ENCODE results near the gene SLX4.
"Not testable (repeated sequence)": the region's sequence is repeated elsewhere in the genome, so short reads cannot be mapped to it uniquely, and the experiment has no call there.

The SLX4 gene

DNA sequence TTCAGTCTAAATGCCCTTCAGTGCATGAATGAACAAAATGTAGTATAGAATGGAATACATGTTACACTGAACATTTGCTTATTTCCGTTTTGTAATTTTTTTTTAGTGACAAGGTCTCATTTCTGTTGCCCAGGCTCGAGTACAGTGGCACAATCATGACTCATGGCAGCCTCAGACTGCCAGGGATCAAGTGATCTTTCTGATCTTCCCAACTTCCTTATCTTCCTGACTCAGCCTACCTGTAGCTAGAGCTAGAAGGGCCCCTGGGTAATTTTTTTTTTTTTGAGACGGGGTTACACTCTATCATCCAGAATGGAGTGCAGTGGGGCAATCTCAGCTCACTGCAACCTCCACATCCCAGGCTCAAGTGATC is 7.3 kb upstream of the SLX4 start:
- TF ChIP-seq, protein P1, sequence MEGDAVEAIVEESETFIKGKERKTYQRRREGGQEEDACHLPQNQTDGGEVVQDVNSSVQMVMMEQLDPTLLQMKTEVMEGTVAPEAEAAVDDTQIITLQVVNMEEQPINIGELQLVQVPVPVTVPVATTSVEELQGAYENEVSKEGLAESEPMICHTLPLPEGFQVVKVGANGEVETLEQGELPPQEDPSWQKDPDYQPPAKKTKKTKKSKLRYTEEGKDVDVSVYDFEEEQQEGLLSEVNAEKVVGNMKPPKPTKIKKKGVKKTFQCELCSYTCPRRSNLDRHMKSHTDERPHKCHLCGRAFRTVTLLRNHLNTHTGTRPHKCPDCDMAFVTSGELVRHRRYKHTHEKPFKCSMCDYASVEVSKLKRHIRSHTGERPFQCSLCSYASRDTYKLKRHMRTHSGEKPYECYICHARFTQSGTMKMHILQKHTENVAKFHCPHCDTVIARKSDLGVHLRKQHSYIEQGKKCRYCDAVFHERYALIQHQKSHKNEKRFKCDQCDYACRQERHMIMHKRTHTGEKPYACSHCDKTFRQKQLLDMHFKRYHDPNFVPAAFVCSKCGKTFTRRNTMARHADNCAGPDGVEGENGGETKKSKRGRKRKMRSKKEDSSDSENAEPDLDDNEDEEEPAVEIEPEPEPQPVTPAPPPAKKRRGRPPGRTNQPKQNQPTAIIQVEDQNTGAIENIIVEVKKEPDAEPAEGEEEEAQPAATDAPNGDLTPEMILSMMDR (IDR thresholded peaks at IDR 0.05; ENCODE audit: insufficient read depth, low read depth, low read length, missing control alignments): no peak
- DNase-seq (ENCODE audit: low read depth): no peak
- H3K4me3 ChIP-seq (ENCODE audit: low read depth, low read length): no peak overlapping the region

DNA sequence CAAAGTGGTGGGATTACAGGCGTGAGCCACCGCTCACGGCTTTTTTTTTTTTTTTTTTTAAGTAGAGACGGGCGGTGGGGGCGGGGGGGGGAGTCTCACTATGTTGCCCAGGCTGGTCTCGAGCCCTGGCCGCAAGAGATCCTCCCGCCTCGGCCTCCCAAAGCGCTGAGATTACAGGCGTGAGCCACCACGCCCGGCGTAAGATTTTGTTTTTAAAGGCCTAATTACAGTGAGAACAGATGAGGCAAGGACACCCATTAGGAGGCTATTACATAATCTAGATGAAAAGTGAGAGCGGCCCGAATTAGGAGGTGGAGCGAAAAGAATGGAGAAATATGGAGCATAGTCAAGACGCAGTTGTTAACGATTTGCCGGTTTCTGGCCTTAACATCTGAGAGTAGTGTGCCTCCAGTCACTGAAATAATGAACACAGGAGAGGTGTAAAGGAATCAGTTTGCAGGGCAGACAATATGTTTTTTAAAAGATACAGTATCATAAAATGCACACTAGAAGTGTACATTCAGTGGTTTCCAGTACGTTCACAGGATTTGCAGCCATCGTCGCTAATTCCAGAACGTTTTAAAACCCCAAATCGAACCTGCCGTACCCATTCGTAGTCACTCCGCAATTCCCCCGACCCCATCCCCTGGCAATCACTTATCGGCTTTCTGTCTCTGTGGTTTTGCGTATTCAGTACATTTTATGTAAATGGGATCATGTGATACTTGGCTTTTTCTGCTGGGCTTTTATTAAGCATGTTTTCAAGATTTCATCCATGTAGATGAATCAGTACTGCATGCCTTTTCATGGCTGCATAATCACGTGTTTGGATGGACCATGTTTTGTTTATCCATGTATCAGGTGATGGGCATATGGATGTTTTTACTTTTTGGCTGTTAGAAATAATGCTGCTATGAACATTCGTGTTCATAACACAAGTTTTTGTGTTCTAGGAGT is 1.4 kb upstream of the SLX4 start:
- DNase-seq (ENCODE audit: low read depth): no peak
- TF ChIP-seq, protein P1 (IDR thresholded peaks at IDR 0.05; ENCODE audit: insufficient read depth, low read depth, low read length, missing control alignments): no peak
- H3K4me3 ChIP-seq (ENCODE audit: low read depth, low read length): peak overlapping the region; percentile 75

DNA sequence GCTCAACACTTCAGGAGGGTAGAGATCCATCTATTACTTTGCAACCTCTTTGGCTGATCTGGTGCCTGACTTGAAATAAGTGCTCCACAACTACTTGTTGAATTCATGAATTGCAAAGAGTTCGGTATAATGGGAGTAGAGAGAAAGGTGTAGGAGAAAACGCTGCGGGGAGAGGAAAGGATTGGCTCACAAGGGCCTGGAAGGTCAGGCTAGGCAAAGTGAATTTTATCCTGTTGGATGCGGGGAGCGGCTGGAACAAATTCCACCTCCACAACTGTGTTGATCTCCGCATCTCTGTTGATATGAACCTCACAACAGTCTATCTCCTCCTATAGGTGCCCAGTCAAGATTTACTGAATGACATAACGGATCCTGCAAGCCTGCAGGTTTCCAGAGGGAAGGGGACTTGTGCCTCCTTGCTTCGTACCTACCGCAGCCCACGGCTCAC is 684 bp downstream of the SLX4 start:
- TF ChIP-seq, protein P1 (IDR thresholded peaks at IDR 0.05; ENCODE audit: insufficient read depth, low read depth, low read length, missing control alignments): no peak
- peak overlapping the region; percentile 61 for H3K4me3 ChIP-seq (ENCODE audit: low read depth, low read length)
- peak; percentile 29 for DNase-seq (ENCODE audit: low read depth)

DNA sequence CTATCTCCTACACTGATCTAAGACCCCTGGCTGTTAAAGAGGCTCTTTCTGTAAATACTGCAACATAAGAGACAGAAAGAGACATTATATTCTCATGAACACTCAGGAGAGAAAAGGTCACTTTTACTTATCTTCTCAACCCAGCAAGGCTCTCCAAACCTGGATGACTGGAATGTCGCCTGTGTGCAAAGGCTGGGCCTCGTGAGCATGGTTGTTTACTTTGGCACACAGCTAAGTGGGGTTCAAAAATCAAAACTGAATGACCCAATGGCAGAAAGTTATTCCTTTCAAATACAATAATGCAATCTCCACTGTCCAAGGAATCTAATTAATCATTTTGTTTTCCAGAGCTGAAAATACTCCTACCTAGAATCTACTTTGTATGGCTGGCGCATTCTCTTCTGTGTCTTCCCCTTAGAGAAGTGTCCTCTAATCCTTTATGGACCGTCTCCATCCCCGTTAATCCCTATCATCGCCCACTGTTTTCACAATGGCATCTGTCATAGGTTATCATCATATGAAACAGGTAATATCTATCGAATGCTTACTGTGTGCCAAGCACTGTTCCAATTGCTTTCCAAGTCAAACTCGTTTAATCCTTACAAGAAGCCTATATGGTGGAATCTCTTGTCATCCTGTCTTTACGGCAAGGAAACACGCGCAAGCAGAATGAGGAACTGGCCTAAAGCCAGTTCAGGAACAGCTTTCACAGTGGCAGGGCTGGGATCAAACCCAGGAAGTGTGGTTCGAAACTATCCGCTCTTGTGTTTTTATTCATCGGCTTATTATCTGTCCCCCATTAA is 1.3 kb downstream of the SLX4 start:
- peak overlapping the region; percentile 61 for H3K4me3 ChIP-seq (ENCODE audit: low read depth, low read length)
- DNase-seq (ENCODE audit: low read depth): peak; percentile 28
- TF ChIP-seq, protein P1 (IDR thresholded peaks at IDR 0.05; ENCODE audit: insufficient read depth, low read depth, low read length, missing control alignments): no peak

DNA sequence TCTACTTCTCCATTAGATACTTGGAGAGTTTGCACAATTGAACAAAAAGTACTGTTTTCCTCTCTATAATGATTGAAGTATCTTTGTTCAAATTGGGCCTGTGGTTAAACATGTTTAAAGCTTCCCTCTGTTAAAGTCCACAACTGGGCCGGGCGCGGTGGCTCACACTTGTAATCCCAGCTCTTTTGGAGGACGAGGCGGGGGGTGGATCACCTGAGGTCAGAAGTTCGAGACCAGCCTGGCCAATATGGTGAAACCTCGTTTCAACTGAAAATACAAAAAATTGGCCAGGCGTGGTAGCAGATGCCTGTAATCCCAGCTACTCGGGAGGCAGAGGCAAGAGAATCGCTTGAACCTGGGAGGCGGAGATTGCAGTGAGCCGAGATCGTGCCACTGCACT is 2.4 kb downstream of the SLX4 start:
- DNase-seq (ENCODE audit: low read depth); H3K4me3 ChIP-seq (ENCODE audit: low read depth, low read length): not testable (repeated sequence)

DNA sequence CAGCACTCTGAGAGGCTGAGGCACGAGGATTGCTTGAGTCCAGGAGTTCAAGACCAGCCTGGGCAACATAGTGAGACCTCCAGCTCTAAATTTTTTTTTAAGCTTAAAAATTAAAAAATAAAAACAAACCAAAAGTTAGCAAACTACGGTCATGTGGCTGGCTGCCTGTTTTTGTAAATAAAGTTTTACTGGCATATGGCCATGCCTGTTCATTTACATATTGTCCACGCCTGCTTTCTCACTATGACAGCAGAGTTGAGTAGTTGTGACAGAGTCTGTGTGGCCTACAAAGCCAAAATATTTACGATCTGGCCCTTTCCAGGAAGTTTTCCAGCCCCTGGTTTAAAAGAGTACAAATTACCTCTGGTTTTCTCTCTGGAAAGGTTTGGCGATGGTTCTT is 3.3 kb downstream of the SLX4 start:
- DNase-seq (ENCODE audit: low read depth): peak; percentile 60
- TF ChIP-seq, protein P1 (IDR thresholded peaks at IDR 0.05; ENCODE audit: insufficient read depth, low read depth, low read length, missing control alignments): no peak

DNA sequence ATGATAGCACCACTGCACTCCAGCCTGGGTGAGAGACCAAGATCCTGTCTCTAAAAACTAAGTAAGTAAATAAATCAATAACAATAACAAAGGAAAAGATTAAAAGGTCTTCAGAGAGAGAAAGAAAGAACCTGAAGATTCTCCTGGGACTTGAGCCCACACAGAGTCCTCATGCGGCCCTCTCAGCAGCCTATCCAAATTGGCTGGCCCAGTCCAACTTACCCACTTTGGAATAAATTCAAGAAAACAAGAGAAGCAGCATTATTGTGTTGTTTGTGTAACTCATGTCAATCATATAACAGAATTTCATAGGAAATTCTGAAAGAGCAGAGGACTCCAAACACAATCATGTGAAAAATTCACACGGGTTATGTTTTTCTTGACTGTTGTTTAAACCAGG is 3.8 kb downstream of the SLX4 start:
- H3K4me3 ChIP-seq (ENCODE audit: low read depth, low read length): peak overlapping the region; percentile 16
- TF ChIP-seq, protein P1 (IDR thresholded peaks at IDR 0.05; ENCODE audit: insufficient read depth, low read depth, low read length, missing control alignments): no peak
- DNase-seq (ENCODE audit: low read depth): no peak

More for the DNA sequence above, 3.3 kb downstream of the SLX4 start:
- 0 out of 2 replicates have a peak overlapping the region, but pooled peaks have one; percentile 16 for H3K4me3 ChIP-seq (ENCODE audit: low read depth, low read length)
